GM19372 (cell line): ENCODE measurements around the gene C1orf52.
A peak's percentile ranks its signal among the peaks of the same experiment; 100 is the strongest.

Experiments
- ATAC-seq: cut with Tn5 transposase; IDR thresholded peaks from one replicate; pipeline ENCODE4 v1.9.1; 2021; ENCODE audit warnings: mild to moderate bottlenecking, low read depth, moderate library complexity; ENCODE audit not compliant: unreplicated experiment

Gene C1orf52

GRCh38 chr1:85200463-85201339 lies 58.8 kb downstream of the C1orf52 start, which contains the start of gene SYDE2:
TSS of gene SYDE2 (minus strand) at chr1:85201016. CDS start at chr1:85200996, 20 bp downstream.
- ATAC-seq = peak; percentile 64
